GM12878 (cell line): ENCODE results near the gene BAZ2B. TPM values are rescaled to one million over a fixed set of nuclear protein-coding genes. Genes with fewer than 3 reads are reported as not detected.

Experiments
- ATAC-seq: fragments of 200-7000 bp; cut with Tn5 transposase; 3 replicates; pipeline ENCODE4 v1.9.1; 2020; ENCODE audit warnings: mild to moderate bottlenecking, moderate library complexity
- BruUV-seq: library from RNA; stranded (reverse); fragments of 400-500 nt; replicated peaks from 2 replicates; lab custom pipeline; 2021; lab: Mats Ljungman, UMichigan
- CTCF ChIA-PET: fragments of 300-600 bp; sonication (Branson Sonifier 250); formaldehyde crosslinking; extraction: SDS; loops from one replicate; lab custom pipeline; 2021; ENCODE audit warnings: inconsistent platforms; lab: Yijun Ruan, JAX
- POLR2A ChIA-PET: fragments of 350-600 bp; formaldehyde crosslinking; extraction: SDS; loops from one replicate; lab custom pipeline; 2021; ENCODE audit warnings: inconsistent platforms; lab: Charles Lee
- RAD21 ChIA-PET: fragments of 300-600 bp; sonication (Branson Sonifier 250); formaldehyde crosslinking; loops from one replicate; lab custom pipeline; 2023; ENCODE audit warnings: antibody characterized with exemption; ENCODE audit not compliant: unreplicated experiment; lab: Charles Lee
- SMC1A ChIA-PET: fragments of 300-600 bp; sonication (Branson Sonifier 250); formaldehyde crosslinking; loops from one replicate; lab custom pipeline; 2023; ENCODE audit not compliant: unreplicated experiment, uncharacterized antibody; lab: Charles Lee
- DNase-seq: peaks from one replicate; pipeline ENCODE4 v3.0.0-alpha.2; 2011; ENCODE audit warnings: low read depth, low spot score
- FAIRE-seq: peaks from 3 replicates; lab custom pipeline; 2011; peaks lifted over from hg19 to GRCh38; lab: Jason Lieb, UNC
- H2AFZ ChIP-seq: 2 replicates; pipeline ENCODE4 v1.6.0; 2011; ENCODE audit warnings: low read depth, low read length, control low read depth; ENCODE audit not compliant: control insufficient read depth
- H3K27ac ChIP-seq: 2 replicates; pipeline ENCODE4 v1.5.1; 2011; ENCODE audit warnings: control low read depth; ENCODE audit not compliant: control insufficient read depth, insufficient read depth
- H3K27me3 ChIP-seq, 2 experiments: replicated peaks in 1 of 2; 2 replicates each; pipeline versions ENCODE4 v1.6.0 to v1.6.1; 2011; ENCODE audit warnings: low read length in 1 of 2; ENCODE audit not compliant: control insufficient read depth in 2 of 2, insufficient read depth in 2 of 2
- H3K36me3 ChIP-seq, 2 experiments: 2 replicates each; pipeline ENCODE4 v1.5.1; 2011; ENCODE audit warnings: low read length in 1 of 2; ENCODE audit not compliant: control insufficient read depth in 2 of 2, insufficient read depth in 2 of 2
- H3K4me1 ChIP-seq: 2 replicates; pipeline ENCODE4 v1.6.1; 2011; ENCODE audit warnings: mild to moderate bottlenecking, low read length, moderate library complexity, mixed read lengths; ENCODE audit not compliant: control insufficient read depth, insufficient read depth
- H3K4me2 ChIP-seq: 2 replicates; pipeline ENCODE4 v1.6.0; 2011; ENCODE audit warnings: control low read depth; ENCODE audit not compliant: control insufficient read depth, insufficient read depth
- H3K4me3 ChIP-seq: fragments of 200-600 bp; sonication (generic); 2 replicates; pipeline ENCODE4 v1.5.1; 2016
- H3K79me2 ChIP-seq: 2 replicates; pipeline ENCODE4 v1.6.0; 2011; ENCODE audit warnings: low read length; ENCODE audit not compliant: control insufficient read depth, insufficient read depth
- H3K9ac ChIP-seq: 2 replicates; pipeline ENCODE4 v1.8.0; 2011; ENCODE audit warnings: low read length, control low read depth, mixed read lengths; ENCODE audit not compliant: control insufficient read depth, insufficient read depth
- H3K9me3 ChIP-seq: replicated peaks from 3 replicates; pipeline ENCODE4 v1.5.1; 2011; ENCODE audit warnings: mild to moderate bottlenecking, low read length; ENCODE audit not compliant: control insufficient read depth, insufficient read depth
- H4K20me1 ChIP-seq: 2 replicates; pipeline ENCODE4 v1.6.0; 2011; ENCODE audit not compliant: control insufficient read depth, insufficient read depth
- BHLHE40 ChIP-seq, 2 experiments: fragments of 450-650 bp in 1 of 2; IDR thresholded peaks; 2 replicates each; pipeline ENCODE4 v1.6.1; 2011 to 2017; ENCODE audit warnings: low read depth in 2 of 2, borderline replicate concordance in 1 of 2, improper control_type of control experiment in 1 of 2, low read length in 1 of 2, mild to moderate bottlenecking in 1 of 2
- CTCF ChIP-seq, 3 experiments: IDR thresholded peaks in 2 of 3; conservative IDR thresholded peaks in 1 of 3; 2 replicates each; pipeline ENCODE4 v1.5.1; 2011; ENCODE audit warnings: low read depth in 3 of 3, low read length in 3 of 3, mild to moderate bottlenecking in 3 of 3, control low read depth in 2 of 3, moderate library complexity in 2 of 3, inconsistent platforms in 1 of 3, mixed read lengths in 1 of 3; ENCODE audit not compliant: control insufficient read depth in 2 of 3, insufficient read depth in 1 of 3; ENCODE audit errors: extremely low read depth in 1 of 3
- ESRRA ChIP-seq: IDR thresholded peaks from 2 replicates; pipeline ENCODE4 v1.6.1; 2012; ENCODE audit warnings: mild to moderate bottlenecking, low read length, improper control_type of control experiment
- ETV6 ChIP-seq, 2 experiments: fragments of 450-650 bp in 1 of 2; IDR thresholded peaks in 1 of 2; conservative IDR thresholded peaks in 1 of 2; 2 replicates each; pipeline ENCODE4 v1.6.1; 2014; ENCODE audit warnings: antibody characterized with exemption in 1 of 2, borderline replicate concordance in 1 of 2, low read depth in 1 of 2, mild to moderate bottlenecking in 1 of 2, moderate library complexity in 1 of 2
- HDAC6 ChIP-seq: fragments of 200-600 bp; sonication (generic); IDR thresholded peaks from one replicate; pipeline ENCODE4 v1.8.0; 2017; ENCODE audit warnings: antibody characterized with exemption; ENCODE audit not compliant: unreplicated experiment
- MTA2 ChIP-seq: fragments of 450-650 bp; IDR thresholded peaks from 2 replicates; pipeline ENCODE4 v1.6.1; 2016; ENCODE audit warnings: low read depth, mild to moderate bottlenecking, moderate library complexity
- MTA3 ChIP-seq: IDR thresholded peaks from 2 replicates; pipeline ENCODE4 v1.6.1; 2012; ENCODE audit warnings: low read length, inconsistent platforms, borderline replicate concordance
- NFXL1 ChIP-seq: fragments of 450-650 bp; IDR thresholded peaks from 2 replicates; pipeline ENCODE4 v1.6.1; 2017; ENCODE audit warnings: antibody characterized with exemption, mild to moderate bottlenecking, borderline replicate concordance
- NR2C1 ChIP-seq: fragments of 450-650 bp; IDR thresholded peaks from 2 replicates; pipeline ENCODE4 v1.6.1; 2017; ENCODE audit warnings: antibody characterized with exemption, mild to moderate bottlenecking, moderate library complexity
- NR2F1 ChIP-seq: fragments of 450-650 bp; conservative IDR thresholded peaks from 2 replicates; pipeline ENCODE4 v1.6.1; 2017; ENCODE audit warnings: mild to moderate bottlenecking
- POLR2AphosphoS2 ChIP-seq: IDR thresholded peaks from 2 replicates; pipeline ENCODE4 v1.6.1; 2011; ENCODE audit warnings: low read depth, mild to moderate bottlenecking, low read length, improper control_type of control experiment, moderate library complexity
- WGBS: methylation state at CpG from one replicate; pipeline ENCODE4 v1.1.6; 2016; ENCODE audit warnings: low lambda C conversion rate; ENCODE audit not compliant: insufficient replicate concordance, insufficient coverage; ENCODE audit errors: missing lambda C conversion rate; 5-methylcytosine and 5-hydroxymethylcytosine counted together
- in situ Hi-C: fragments of 300-500 bp; cut with MboI; formaldehyde crosslinking; loops from 9 replicates; pipeline ENCODE4 v1.14.3; 2018; ENCODE audit warnings: mixed read lengths
- intact Hi-C: fragments of 100-400 bp; cut with micrococcal nuclease; formaldehyde crosslinking; loops from one replicate; pipeline ENCODE4 v1.14.2; 2022; ENCODE audit not compliant: unreplicated experiment
- polyA plus RNA-seq, 11 experiments: library from polyadenylated mRNA; depleted of rRNA in 4 of 11; unstranded in 6 of 11; stranded (reverse) in 5 of 11; fragments of >200 nt; fragmentation: Nextera tagmentation in 4 of 11; fragmentation: Illumina TruSeq in 1 of 11; extraction: Ambion mirVana in 4 of 11; extraction: Trizol in 1 of 11; gene quantifications; 1 replicate in 1 of 11; 2 replicates in 10 of 11; pipeline versions ENCODE4 v1.2.1 to v1.2.3, GENCODE V29; 2011 to 2016; ENCODE audit warnings: inconsistent platforms in 2 of 11, missing spikeins in 2 of 11, low read depth in 1 of 11
- total RNA-seq, 4 experiments: library from RNA; depleted of rRNA in 3 of 4; stranded (reverse); fragments of >200 nt in 3 of 4; fragmentation: Illumina TruSeq in 1 of 4; extraction: Trizol in 1 of 4; gene quantifications; 2 replicates each; pipeline versions ENCODE4 v1.2.1 to v1.2.3, GENCODE V29; 2013 to 2021
- TF ChIP-seq, protein P1 (sequence below): IDR thresholded peaks from 2 replicates; pipeline ENCODE4 v1.6.1; 2012; ENCODE audit warnings: mild to moderate bottlenecking, low read depth, low read length

BAZ2B gene
- total and polyA plus RNA-seq, 10 of the 15 experiments (the other 5 are each of a cell fraction or from before 2014, with no cell fraction given), result 8.8 to 49.7 (median 24.7) TPM

- ChIA-PET POLR2A (interaction anchor here (0.6 kb wide), 1 partner anchor 153 kb away, joined by 4 read pairs; no protein-coding TSS in a partner anchor), RAD21 (no interaction called here), SMC1A (no interaction called here), CTCF (no interaction called here)
- Histone ChIP-seq H3K4me3 (no peak overlapping the region), H4K20me1 (no peaks in the 10 kb centered on the region), H3K4me1 (no peaks in the 10 kb centered on the region), H3K4me2 (no peak overlapping the region), H3K9ac (no peak overlapping the region), H3K27me3 (no peaks in the 10 kb centered on the region), H3K9me3 (no peaks in the 10 kb centered on the region), H2AFZ (no peak overlapping the region), H3K36me3 (no peaks in the 10 kb centered on the region; a peak in 1 of 4 replicates), H3K27ac (no peak overlapping the region), H3K79me2 (no peaks in the 10 kb centered on the region)
- ATAC-seq, result no peak
- no TSS peak for BruUV-seq
- 96% methylated on average over 4 of the region's 4 CpGs for WGBS
- FAIRE-seq, result no peak
- in situ Hi-C loops (no loop called here), intact Hi-C loops (no loop called here)
- TF ChIP-seq ESRRA, result no peak
- no peak for TF ChIP-seq NR2F1
- TF ChIP-seq ETV6 (conservative IDR thresholded peaks at IDR 0.05 in 1 of 2, IDR thresholded peaks at IDR 0.05 in 1 of 2; ENCODE audit: borderline replicate concordance in 1 of 2, low read depth in 1 of 2), result no peak
- no peak for TF ChIP-seq MTA3
- DNase-seq, result no peak
Observed at GRCh38 chr2:159475793-159476192, 140.6 kb downstream of the BAZ2B start.

GRCh38 chr2:159471340-159471739, 145.0 kb downstream of the BAZ2B start:
- POLR2A ChIA-PET, result no interaction called here
- intact Hi-C loops, result no loop called here
- FAIRE-seq (no peak), DNase-seq (no peak), ATAC-seq (peak; percentile 55)
- TF ChIP-seq MTA2, result no peak
- TF ChIP-seq, protein P1, sequence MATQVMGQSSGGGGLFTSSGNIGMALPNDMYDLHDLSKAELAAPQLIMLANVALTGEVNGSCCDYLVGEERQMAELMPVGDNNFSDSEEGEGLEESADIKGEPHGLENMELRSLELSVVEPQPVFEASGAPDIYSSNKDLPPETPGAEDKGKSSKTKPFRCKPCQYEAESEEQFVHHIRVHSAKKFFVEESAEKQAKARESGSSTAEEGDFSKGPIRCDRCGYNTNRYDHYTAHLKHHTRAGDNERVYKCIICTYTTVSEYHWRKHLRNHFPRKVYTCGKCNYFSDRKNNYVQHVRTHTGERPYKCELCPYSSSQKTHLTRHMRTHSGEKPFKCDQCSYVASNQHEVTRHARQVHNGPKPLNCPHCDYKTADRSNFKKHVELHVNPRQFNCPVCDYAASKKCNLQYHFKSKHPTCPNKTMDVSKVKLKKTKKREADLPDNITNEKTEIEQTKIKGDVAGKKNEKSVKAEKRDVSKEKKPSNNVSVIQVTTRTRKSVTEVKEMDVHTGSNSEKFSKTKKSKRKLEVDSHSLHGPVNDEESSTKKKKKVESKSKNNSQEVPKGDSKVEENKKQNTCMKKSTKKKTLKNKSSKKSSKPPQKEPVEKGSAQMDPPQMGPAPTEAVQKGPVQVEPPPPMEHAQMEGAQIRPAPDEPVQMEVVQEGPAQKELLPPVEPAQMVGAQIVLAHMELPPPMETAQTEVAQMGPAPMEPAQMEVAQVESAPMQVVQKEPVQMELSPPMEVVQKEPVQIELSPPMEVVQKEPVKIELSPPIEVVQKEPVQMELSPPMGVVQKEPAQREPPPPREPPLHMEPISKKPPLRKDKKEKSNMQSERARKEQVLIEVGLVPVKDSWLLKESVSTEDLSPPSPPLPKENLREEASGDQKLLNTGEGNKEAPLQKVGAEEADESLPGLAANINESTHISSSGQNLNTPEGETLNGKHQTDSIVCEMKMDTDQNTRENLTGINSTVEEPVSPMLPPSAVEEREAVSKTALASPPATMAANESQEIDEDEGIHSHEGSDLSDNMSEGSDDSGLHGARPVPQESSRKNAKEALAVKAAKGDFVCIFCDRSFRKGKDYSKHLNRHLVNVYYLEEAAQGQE, result no peak
- TF ChIP-seq NFXL1, result no peak
- TF ChIP-seq HDAC6, result no peak
- no peak for TF ChIP-seq BHLHE40 (IDR thresholded peaks at IDR 0.05; ENCODE audit: borderline replicate concordance in 1 of 2, low read depth in 2 of 2, low read length in 1 of 2)
- no peak for TF ChIP-seq POLR2AphosphoS2
- TF ChIP-seq NR2C1, result no peak
- peak in 1 of 3 experiments; percentile 22; a peak in 1 of 6 replicates for TF ChIP-seq CTCF (IDR thresholded peaks at IDR 0.05 in 2 of 3, conservative IDR thresholded peaks at IDR 0.05 in 1 of 3; ENCODE audit: control insufficient read depth in 2 of 3, extremely low read depth in 1 of 3, insufficient read depth in 1 of 3, low read depth in 3 of 3, low read length in 3 of 3)
- Histone ChIP-seq H3K27ac (no peak overlapping the region), H3K4me3 (no peak overlapping the region), H3K4me1 (no peaks in the 10 kb centered on the region), H4K20me1 (no peaks in the 10 kb centered on the region), H3K9ac (no peak overlapping the region), H3K9me3 (no peaks in the 10 kb centered on the region), H3K79me2 (no peaks in the 10 kb centered on the region; the same call in 1 of the 2 replicates), H3K4me2 (no peak overlapping the region), H3K27me3 (no peaks in the 10 kb centered on the region), H3K36me3 (no peaks in the 10 kb centered on the region; a peak in 1 of 4 replicates), H2AFZ (no peak overlapping the region)
- WGBS, result 50% methylated on average over 2 of the region's 2 CpGs
- in situ Hi-C loops, result no loop called here
- CTCF ChIA-PET, result interaction anchor here (0.7 to 1.1 kb wide), 4 partner anchors 26 to 471 kb away, joined by 3 read pairs; no protein-coding TSS in a partner anchor
- RAD21 ChIA-PET, result no interaction called here
- SMC1A ChIA-PET, result interaction anchor here (0.7 to 1.4 kb wide), 5 partner anchors 22 to 338 kb away, joined by 3 to 4 read pairs (median 3); no protein-coding TSS in a partner anchor
- BruUV-seq, result no TSS peak
